T-helper 1 cell treated with Interleukin-12 subunit alpha and Interleukin-12 subunit beta and Interleukin-4 antibody, amounts not matched to agents 30 ng/mL and 1 ng/mL, for 36 hours (primary cell): ENCODE data around the gene SNN. TPM values are rescaled to one million over a fixed set of nuclear protein-coding genes. Genes with fewer than 3 reads are reported as not detected.

Experiments used
- intact Hi-C: fragments of 100-400 bp; cut with micrococcal nuclease; formaldehyde crosslinking; loops from one replicate; pipeline ENCODE4 v1.15.1; 2024
- total RNA-seq: library from RNA; stranded (reverse); gene quantifications from 2 replicates; pipeline ENCODE4 v1.2.3, GENCODE V29; 2022

Gene SNN
- total RNA-seq, 1 donor from 2014 or later = 11.7 TPM

DNA sequence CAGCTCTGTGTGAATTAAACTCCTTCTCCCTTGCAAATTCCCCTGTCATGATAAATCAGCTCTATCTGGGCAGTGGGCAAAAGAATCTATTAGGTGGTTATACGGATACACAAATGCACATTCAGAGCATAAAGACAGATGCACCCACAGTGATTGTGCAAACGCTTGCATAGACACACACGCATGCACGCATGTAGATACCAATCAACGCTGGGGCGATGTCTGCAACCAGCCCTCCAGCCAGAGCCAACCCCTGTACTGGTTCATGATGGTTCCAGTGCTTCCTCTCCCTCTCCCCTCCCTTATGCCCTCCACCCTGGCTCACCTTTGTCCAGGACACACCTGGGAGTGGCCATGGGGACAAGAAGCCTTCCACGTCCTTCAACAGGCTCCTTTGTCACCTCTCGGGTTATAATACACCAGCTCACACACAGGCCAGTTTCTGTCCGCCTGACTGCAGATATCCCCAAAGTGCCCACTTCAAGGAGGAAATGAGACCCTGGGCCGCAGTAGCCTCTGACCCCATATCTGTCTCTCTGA, 33.1 kb upstream of the SNN start:
- intact Hi-C loops = no loop called here

DNA sequence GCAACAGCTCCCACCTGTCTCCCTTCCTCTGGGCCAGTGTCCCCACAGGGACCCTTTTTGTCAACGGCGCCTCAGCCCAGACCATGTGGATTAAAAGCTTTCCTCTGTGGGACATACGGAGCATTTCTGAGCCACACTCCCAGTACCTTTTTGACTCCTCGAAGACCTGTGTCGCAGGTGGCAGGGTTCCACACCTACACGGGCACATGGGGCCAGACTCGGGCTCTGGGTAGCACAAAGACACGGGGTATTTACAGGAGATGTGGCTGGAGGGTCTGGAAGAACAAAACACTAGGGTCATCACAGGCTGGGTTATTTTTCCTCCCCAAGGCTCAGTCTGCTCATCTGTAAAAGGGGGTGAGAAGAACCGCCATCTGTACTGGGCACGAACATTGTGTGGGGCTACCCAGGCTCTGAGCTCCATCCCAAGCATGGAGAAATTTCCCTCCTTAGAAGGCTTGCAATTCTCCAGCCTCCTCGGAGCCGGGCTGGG, 32.5 kb upstream of the SNN start:
- intact Hi-C loops = no loop called here

DNA sequence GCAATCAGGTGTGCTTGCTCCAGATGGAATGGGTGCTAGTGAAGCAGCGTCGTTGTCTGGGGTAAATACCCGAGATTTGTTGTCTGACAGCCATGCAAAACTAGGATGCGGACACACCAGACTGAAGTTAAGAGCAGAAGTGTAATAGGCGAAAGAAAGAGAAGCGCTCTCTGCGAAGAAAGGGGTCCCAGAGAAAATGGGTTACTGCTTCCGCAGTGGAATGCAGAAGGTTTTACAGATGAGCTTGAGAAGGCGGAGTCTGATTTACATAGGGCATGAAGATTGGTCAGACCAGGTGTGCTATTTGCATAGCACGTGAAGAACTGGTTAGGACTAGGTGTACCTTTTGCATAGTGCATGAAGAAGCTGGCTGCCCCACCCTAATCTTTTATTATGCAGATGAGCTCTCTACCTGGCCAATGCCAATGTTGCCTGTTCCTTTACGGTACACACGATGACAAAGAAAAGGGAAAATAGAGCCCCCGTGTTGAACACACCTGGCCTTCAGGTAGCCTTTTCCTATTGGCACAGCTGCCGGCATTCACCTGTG, 32.0 kb upstream of the SNN start:
- intact Hi-C loops = no loop called here

DNA sequence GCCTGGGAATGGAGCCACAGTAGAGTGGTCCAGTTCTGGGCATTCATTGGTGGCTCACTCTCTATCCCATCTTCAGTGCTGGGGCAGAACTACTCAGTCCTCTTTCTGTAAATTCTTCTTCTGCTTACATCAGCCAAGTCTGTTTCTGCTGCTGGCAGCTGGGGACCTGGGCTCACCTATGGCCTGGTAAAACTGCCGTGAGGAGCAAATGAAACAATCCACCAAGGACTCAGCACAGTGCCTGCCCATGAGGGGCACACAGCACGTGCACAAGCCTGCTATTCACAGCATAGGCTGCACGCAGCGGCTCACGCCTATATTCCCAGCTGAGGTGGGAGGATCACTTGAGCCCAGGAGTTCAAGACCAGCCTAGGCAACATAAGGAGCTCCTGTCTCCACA, 30.9 kb upstream of the SNN start:
- intact Hi-C loops = no loop called here

DNA sequence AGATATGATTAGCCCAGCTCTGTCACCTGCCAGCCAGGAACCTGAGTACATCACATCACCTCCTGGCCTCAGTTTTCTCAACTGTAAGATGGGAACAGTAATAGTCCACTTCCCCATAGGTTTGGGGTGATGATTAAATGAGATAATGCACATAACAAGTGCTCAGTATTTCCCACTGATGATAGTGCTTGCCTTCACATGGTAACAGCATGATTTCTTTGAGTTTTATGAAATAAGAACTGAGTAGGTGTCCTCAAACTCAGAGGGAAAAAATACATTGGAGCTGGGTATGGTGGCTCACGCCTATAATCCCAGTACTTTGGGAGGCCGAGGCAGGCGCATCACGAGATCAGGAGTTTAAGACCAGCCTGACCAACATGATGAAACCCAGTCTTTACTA, 30.1 kb upstream of the SNN start:
- intact Hi-C loops = loop anchor here (1.0 kb wide), 1 partner anchor 81 kb away; no protein-coding TSS in a partner anchor

DNA sequence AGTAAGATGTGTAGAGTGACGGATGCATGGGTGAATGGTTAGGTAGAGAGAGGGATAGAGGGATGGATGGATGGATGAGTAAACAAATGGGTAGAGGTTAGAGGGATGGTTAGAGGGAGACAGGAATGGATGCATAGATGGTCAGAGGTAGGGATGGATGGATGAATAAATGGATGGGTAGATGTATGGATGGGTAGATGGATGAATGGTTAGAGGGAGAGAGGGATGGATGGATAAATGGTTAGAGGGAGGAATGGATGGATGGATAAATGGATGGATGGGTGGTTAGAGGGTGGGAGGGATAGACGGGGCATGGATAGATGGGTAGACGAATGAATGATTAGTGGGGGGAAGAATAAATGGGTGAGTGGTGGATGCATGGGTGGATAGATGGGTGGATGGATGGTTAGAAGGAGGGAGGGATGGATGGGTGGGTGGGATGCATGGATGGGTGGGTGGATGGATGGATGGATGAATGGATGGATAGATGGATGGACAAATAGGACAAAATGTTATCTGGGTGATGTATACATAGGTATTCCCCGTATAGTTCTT, 29.2 kb upstream of the SNN start:
- intact Hi-C loops = no loop called here

DNA sequence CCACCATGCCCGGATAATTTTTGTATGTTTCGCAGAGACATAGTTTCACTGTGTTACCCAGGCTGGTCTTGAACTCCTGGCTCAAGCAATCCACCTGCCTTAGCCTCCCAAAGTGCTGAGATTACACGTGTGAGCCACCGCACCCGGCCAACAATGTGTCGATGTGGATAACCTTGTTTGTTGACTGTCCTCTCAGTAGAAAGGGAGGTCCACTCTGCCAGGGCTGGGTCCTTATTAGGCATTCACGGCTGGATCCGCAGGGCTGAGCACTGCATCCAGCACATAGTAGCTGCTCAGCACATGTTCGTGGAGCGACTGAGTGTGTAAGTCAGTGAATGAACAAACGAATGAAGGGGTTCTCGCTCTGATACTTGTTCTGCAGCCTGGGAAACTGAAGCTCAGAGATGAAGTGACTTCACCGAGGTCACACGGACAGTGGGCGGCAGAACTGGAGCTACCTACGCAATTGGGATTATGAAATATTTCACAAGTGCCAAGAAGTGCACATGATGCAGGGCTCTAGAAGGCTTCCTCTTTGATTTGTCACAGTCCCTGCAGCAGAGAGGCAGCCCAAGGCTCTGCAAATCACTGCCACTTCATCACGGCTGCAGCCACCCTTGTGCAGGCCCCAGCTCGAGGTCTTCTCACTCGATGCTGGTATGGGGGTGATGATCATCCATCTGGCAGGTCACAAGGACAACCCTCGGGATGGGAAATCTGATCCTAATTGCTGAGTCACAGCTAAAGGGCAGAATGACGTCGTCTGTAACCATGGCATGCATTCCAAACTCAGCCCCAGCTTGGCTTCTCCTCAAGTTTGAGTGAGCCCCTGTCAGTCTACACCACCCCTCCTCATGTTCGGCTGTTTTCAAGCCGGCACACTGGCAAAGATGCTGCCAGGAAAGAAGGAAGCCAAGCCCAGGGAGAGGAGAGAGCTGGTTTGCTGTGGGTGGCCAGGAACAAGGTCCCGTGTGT, 28.0 kb upstream of the SNN start:
- intact Hi-C loops = no loop called here

DNA sequence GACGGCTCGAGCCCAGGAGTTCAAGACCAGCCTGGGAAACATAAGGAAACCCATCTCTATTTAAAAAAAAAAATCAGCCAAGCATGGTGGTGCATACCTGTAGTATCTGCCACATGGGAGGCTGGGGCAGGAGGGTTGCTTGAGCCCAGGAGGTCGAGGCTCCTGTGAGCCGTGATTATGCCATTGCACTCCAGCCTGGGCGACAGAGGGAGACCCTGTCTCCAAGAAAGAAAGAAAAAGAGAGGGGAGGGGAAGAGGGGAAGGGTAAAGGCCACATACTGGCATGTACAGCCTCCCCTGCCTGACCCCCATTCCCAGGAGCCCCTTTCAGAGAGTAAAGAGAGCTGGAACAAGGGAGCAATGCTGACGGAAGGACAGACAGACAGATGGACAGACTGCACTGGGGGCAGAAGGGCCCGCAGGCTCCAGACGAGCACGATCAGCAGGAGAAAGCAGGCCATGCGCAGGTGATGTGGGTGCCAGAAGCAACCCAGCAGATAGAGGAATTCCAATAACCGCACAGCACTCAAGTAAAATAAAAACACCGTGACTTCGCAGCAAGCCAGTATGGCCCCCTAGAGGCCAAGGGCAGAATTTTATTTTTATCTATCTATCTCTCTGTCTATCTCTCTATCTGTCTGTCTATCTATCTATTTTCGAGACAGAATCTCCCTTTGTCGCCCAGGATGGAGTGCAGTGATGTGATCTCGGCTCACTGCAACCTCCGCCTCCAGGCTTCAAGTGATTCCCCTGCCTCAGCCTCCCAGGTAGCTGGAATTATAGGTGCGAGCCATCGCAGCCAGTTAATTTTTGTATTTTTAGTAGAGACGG, 27.1 kb upstream of the SNN start:
- intact Hi-C loops = loop anchor here (1.0 kb wide), 8 partner anchors 22 to 687 kb away; no protein-coding TSS in a partner anchor

DNA sequence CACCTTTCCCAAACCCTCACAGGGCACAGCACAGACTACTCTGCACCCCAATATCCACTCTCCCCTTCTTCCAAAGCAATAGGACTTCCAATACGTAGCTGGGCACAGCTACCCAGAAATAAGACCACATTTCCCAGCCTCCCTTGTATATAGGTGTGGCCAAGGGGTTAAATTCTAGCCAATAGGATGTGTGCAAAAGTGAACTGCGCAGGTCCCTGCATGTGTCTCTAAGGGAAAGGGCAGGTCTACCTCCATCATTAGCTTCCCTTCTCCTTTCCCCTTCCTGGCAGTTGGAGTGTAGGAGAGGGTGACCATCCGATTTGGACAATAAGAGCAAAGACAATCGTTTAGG, 25.5 kb upstream of the SNN start:
- intact Hi-C loops = no loop called here

DNA sequence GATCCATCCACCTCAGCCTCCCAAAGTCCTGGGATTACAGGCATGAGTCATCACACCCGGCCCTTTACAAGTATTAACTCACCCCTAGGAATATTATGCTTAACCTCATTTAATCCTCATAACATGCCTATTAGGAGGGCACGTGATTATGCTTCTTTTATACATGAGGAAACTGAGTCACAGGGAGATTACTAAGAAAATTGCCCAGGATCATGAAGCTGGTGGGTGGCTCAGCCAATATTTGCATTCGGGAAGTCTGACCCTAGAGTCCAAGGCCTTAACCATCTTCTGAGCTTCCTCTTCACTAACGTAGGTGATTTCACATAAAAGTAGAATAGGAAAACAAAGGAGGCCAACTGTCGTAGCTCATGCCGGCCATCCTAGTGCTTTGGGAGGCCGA, 19.0 kb upstream of the SNN start:
- intact Hi-C loops = no loop called here

DNA sequence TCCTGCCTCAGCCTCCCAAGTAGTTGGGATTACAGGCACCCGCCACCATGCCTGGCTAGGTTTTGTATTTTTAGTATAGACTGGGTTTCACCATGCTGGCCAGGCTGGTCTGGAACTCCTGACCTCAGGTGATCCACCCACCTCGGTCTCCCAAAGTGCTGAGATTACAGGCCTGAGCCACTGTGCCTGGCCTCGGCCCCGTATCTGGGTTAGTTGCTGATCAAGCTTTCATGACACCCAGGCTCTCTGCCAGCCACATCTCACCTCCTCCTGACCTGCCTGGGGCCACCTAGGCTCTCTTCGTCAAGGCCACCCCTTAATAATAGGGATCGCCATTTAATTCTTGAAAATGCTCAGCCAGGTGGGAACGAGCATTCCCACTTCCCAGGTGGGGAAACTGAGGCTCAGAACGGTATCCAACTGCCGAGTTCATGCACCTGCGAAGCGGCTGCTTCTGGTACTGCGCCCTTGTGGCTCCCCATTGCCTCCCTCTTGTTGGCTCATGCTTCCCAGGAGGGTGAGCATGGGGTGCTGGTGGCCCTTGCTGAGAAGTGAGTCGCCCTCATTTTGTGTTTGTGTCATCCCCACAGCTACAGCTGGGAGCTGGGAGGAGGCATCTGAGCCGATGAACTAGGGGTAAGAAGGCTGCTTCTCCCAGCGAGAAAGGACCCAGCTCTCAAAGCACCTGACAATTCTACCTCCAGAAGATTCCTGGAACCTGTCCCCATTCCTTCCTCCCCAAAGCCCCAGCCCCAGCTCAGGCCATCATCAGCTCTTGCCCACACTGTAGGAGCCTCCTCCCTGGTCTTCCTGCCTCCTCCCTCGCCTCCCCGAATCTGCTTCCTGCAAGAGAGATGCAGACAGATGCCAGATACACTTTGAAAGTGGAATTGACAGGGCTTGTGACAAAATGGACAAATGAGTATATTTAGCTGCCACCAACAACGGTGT, 17.3 kb upstream of the SNN start:
- intact Hi-C loops = no loop called here

DNA sequence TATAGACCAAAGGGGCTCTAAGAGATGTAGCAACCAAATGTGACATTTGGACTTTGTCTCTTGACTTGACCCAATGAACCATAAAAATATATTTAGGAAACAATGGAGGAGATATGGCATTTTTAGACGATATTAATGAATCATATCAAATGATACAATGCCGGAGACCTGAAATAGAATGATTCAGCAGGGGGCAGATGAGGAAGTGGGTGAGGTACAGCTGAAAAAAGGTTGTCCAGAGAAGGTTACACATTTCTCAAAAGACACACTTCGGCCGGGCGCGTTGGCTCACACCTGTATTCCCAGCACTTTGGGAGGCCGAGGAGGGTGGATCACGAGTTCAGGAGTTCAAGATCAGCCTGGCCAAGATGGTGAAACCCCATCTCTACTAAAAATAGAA, 16.5 kb upstream of the SNN start:
- intact Hi-C loops = no loop called here

DNA sequence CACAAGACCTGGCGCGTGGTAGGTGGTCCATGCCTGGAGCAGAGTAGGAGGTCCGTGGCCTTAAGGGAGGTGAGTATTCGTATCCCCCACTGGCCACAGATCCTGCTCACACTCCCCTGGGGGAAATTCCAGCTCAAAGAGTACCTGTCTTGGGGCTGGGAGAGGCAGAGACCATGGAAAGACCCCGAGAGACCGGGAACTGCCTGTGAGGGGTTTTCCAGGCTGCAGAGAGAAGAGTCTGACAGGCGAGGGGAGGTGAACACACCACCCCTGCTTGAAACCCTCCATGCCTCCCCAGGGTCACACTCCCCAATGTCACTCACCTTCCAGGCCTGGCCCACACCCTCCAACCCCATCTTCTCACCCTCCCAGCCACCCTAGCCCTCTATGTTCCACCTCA, 12.6 kb upstream of the SNN start:
- intact Hi-C loops = no loop called here

DNA sequence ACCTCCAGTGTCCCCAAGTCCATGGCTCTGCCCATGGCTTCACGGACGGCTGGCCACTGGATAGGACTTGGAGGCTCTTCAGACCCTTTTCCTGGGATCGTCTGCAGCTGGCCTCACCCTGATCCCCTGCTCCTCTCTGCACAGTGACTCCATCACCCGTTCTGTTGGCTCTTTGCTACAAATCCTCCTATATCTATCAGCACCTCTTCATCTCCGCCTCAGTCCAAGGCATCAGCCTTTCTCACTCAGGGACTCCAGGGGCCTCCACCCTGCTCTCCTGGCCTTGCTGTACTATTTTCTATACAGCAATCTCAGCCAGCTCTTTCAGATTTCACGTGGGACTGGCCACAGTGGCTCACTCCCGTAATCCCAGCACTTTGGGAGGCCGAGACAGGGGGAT, 10.7 kb upstream of the SNN start:
- intact Hi-C loops = no loop called here

DNA sequence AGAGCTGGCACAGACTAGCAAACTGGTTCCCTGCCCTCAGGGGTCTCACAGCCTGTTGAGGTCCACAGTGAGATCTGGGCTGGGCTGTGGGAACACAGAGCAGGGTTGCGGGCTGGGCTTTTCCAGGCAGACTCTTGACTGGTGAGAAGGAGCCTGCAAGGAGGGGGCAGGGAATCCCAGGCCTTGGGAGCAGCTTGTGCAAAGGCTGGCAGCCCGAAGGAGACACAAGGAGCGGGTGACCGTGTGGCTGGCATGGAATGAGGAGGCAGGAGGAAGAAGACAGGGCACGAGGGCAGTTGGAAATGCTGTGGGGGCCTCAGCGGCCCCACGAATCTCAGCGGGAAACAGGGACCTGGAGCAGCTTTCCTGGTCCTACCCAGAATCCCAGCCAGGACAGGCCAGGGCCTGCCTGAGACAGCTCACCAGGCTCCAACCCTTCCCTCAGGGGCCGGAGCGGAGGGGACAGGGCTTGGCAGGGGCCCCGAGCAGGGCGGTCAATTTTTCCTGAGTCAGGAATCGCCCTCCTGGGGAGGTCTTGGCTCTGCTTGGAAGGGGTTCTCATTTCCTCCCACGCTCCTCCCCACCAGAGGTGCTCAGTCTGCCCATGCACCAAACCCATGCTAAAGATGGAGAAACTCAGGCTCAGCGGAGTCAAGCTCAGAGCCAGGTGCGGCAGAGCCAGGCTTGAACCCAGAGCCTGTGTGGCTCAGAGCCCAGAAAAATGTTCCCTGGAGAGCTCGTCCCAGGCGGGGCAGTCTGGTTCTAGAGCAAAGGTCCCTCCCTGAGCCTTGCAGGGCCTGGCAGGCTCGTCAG, 9.2 kb upstream of the SNN start:
- intact Hi-C loops = no loop called here

DNA sequence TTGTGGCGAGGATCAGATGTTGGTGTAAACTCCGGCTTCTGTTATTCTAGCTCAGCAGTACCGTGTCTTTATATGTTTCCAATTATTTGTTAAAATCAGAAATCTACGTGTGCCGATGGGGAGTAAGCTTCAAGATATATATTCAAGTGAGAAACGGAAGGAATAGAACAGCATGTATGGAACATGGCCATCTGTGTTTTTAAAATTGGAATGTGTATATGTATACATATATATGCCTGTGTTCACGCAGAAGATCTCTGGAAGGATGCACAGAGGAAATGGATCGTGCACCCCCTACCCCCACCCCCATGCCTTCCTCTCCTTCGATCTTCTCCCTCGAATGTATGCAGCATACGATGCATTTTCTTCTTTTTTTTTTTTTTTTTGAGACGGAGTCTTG, 7.7 kb upstream of the SNN start:
- intact Hi-C loops = loop anchor here (10.0 kb wide), 1 partner anchor 786 kb away; the partner anchor contains the start of gene CIITA

DNA sequence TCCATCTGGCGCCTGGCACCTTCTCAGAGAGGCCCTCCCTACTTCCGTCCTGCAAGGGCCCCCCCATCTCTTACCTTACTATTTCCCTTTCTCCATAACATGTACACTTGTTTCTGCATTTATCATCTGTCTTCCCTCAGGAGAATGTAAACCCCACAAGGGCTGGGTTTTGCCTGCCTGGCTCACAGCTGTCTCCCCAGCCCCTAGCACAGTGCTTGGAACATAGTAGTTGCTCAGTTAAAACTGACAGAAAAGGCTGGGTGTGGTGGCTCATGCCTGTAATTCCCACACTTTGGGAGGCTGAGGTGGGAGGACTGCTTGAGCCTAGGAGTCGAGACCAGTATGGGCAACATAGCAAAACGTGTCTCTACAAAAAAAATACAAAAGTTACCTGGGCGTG, 5.7 kb upstream of the SNN start:
- intact Hi-C loops = loop anchor here (10.0 kb wide), 1 partner anchor 788 kb away; the partner anchor contains the start of gene CIITA

DNA sequence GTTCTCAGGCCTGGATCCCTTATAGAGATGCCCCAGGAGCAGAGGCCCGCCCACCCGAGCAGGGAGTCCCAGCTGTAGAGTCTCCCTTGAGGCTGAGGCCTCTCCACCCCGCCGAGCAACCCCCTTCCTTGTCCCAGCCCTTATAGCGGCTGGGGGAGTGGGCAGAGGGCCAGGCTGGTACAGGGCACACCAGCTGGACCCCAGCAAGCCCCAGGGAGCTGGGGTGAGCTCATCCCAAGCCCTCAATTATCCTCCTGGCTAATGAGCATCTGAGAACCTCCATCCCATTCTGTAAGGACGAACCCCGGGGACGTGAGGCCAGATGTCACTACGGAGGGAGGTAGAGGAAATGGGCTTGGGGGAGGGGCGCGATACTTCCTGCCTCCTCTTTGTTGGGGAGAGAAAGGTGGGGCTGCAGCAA, 3.2 kb upstream of the SNN start:
- intact Hi-C loops = loop anchor here (1.0 to 10.0 kb wide), 6 partner anchors 77 to 790 kb away; partner anchors contain the start of genes CIITA, GSPT1, TXNDC11 and ZC3H7A
